H1 (cell line): Measurements from ENCODE around the gene CACNA1E. TPM values are rescaled to one million over a fixed set of nuclear protein-coding genes. Genes with fewer than 3 reads are reported as not detected.

ENCODE experiments used
- CHD7 ChIP-seq: fragments of 300-600 bp; sonication (generic); IDR thresholded peaks from 2 replicates; pipeline ENCODE4 v1.7.1; 2012; ENCODE audit warnings: low read length, moderate library complexity, mild to moderate bottlenecking, inconsistent platforms; ENCODE audit not compliant: insufficient replicate concordance
- polyA plus RNA-seq, 7 experiments: library from polyadenylated mRNA; depleted of rRNA in 3 of 7; stranded (reverse) in 5 of 7; unstranded in 2 of 7; fragments of >200 nt in 5 of 7; fragments of 200-250 nt in 2 of 7; gene quantifications; 1 replicate in 5 of 7; 2 replicates in 1 of 7; 4 replicates in 1 of 7; pipeline versions ENCODE4 v1.2.1 to v1.2.3, GENCODE V29; 2011 to 2013; ENCODE audit warnings: missing spikeins in 2 of 7, mixed read lengths in 2 of 7
- total RNA-seq: library from RNA; stranded (reverse); fragmentation: NEBNext Ultra II Directional; extraction: Animal tissue kit (Norgen Biotek cat#: 25700); gene quantifications from 2 replicates; pipeline ENCODE4 v1.2.1, GENCODE V29; 2021

Gene CACNA1E
- total and polyA plus RNA-seq, 2 of the 8 experiments (the other 6 are each of a cell fraction or from before 2014, with no cell fraction given): 0.98 to 1.3 TPM

DNA sequence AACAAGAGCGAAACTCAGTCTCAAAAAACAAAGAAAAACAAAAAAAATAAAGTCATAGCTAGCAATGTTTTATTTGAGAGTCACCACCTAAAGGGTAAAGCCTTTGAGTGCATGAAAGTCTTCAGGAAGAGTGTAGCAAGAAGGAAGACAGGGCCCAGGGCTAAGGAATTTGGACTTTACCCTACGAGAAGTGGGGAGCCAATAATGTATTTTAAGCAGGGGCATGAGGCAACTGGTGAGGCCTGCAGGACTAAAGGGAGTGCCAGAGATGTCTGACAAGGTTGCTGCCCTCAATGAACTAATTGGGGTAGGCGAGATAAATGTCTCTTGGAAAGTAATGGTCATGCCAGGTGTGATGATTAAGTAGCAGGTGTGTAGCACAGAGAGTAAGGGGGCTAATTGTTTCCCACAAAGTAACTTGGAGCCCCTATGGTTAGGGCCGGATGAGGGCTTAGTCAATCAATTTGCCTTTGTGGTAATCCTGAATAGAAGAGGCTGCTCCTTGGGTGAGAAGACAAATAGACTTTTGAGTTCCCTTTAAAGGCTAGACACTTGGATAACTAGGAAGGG lies 31.6 kb upstream of the CACNA1E start (continued):
- TF ChIP-seq CHD7: no peak
